ENCODE measurements around the gene CYB5B. TPM values are rescaled to one million over a fixed set of nuclear protein-coding genes. Genes with fewer than 3 reads are reported as not detected.
A peak's percentile ranks its signal among the peaks of the same experiment; 100 is the strongest.

The CYB5B gene
- polyA plus RNA-seq, 4 donors: 124 to 150 (median 131) TPM

- DNase-seq (ENCODE audit: low read depth in 4 of 4, low spot score in 2 of 4): peak; percentile 18 to 53 (median 44)
These were observed 58.1 kb downstream of the CYB5B start for GRCh38 chr16:69482410-69482991.

DNA sequence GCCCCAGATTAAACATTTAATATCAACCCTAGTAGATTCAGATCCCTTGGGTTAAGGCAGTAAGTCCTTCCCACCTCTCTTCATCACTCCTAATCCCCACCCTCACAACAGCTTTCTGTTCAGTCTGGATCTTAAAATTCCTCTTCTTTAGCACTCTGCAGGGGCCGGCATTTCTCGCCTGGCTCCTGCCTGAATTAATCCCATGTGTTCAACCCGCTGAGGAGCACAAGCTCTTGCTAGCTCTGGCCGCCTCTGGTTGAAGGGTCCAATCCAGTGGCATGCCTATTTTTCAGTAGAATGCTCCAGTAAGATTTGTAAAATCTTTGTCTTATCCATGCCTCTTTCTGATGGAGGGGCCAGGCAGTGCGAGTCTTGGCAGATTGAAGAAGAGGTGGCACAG lies 59.2 kb downstream of the CYB5B start:
- DNase-seq (ENCODE audit: low read depth in 4 of 4, low spot score in 2 of 4): no peak

DNA sequence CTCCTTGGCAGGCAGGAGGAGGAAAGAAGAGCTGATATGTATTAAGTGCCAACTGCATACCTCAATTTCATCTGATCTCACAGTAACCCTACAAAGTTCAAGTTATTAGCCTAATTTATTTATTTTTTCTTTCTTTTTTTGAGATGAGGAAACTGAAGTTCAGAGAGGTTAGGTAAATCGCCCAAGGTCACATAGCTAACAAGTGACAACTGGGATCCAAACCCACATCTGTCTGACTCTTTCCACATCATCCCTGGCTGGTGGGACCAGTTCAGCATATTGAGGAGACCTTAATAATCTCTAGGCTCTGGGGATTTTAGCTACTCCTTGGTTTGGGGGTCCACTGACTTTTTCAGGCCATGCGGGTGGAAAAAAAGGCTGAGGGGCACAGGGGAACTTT lies 60.9 kb downstream of the CYB5B start:
- no peak for DNase-seq (ENCODE audit: low read depth in 4 of 4, low spot score in 2 of 4)

GRCh38 chr16:69485816-69486215 lies 61.4 kb downstream of the CYB5B start:
- no peak for DNase-seq (ENCODE audit: low read depth in 4 of 4, low spot score in 2 of 4)

DNA sequence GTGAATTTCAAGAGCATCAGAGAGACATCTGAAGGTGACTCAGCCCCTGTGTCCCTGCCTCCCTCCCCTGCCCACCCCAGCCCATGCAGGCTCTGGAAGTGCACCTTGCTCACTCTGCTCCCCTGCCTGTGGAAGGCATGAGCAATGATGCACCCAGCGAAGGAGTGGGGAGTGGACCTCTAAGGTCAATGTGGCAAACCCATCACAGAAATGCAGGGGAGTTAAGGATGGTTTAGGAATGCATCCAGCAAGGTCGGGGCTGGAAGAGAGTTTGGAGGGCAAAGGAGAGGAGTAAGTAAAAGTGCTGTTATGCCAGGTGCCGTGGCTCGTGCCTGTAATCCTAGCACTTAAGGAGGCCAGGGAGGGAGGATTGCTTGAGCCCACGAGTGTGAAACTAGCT lies 61.9 kb downstream of the CYB5B start:
- no peak for DNase-seq (ENCODE audit: low read depth in 4 of 4, low spot score in 2 of 4)

GRCh38 chr16:69486724-69487123 lies 62.3 kb downstream of the CYB5B start:
- no peak for DNase-seq (ENCODE audit: low read depth in 4 of 4, low spot score in 2 of 4)

- no peak for DNase-seq (ENCODE audit: low read depth in 4 of 4, low spot score in 2 of 4)
These were observed 66.4 kb downstream of the CYB5B start for GRCh38 chr16:69490707-69491324.

GRCh38 chr16:69494991-69495392 lies 70.6 kb downstream of the CYB5B start:
- DNase-seq (ENCODE audit: low read depth in 4 of 4, low spot score in 2 of 4): no peak

- no peak for DNase-seq (ENCODE audit: low read depth in 4 of 4, low spot score in 2 of 4)
These were observed 71.4 kb downstream of the CYB5B start for GRCh38 chr16:69495821-69496220.

- DNase-seq (ENCODE audit: low read depth in 4 of 4, low spot score in 2 of 4): no peak
These were observed 72.0 kb downstream of the CYB5B start for GRCh38 chr16:69496376-69496775.

DNA sequence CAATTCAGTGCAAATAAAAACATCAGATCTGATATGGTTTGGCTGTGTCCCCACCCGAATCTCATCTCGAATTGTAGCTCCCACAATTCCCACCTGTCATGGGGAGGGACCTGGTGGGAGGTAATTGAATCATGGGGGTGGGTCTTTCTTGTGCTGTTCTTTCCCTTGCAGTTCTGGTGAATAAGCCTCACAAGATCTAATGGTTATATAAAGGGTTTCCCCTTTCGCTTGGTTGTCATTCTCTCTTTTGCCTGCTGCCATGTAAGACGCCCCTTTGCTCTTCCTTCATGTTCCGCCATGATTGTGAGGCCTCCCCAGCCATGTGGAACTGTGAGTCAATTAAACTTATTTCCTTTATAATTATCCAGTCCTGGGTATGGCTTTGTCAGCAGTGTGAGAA lies 72.5 kb downstream of the CYB5B start:
- no peak for DNase-seq (ENCODE audit: low read depth in 4 of 4, low spot score in 2 of 4)

DNA sequence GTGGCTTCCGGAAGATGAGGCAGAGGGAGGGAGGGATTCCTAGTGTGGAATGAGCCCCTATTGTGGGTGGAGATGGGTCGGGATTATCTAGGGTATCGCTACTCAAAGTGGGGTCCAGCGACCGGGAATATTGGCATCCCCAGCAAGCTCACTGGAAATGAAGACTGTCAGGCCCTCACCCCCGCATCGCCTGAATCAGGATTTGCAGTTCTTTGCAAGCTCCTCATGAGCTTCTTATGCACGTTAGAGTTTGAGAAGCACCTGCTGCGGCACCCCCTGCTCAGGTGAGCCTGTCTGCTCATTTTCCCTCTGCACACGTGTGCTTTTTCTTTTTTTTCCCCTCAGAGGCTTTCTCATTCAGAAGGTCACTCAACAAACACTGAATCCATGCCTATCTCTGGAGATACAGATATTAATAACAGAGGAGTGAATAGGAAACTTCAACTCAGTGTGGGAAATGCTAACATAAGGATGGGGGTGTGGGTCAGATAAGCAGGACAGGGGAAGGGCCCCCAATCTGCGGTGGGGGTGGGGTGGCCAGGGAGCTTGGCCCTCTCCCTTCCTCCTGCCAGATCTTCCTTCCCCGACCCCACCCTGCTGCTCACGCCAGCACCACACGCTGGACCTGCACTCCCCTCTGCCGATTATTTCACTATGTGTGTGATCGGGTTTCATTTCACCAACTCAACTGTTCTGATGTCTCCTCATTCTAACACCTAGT lies 73.6 kb downstream of the CYB5B start:
- no peak for DNase-seq (ENCODE audit: low read depth in 4 of 4, low spot score in 2 of 4)

- DNase-seq (ENCODE audit: low read depth in 4 of 4, low spot score in 2 of 4): no peak
These were observed 74.5 kb downstream of the CYB5B start for GRCh38 chr16:69498926-69499325.

DNA sequence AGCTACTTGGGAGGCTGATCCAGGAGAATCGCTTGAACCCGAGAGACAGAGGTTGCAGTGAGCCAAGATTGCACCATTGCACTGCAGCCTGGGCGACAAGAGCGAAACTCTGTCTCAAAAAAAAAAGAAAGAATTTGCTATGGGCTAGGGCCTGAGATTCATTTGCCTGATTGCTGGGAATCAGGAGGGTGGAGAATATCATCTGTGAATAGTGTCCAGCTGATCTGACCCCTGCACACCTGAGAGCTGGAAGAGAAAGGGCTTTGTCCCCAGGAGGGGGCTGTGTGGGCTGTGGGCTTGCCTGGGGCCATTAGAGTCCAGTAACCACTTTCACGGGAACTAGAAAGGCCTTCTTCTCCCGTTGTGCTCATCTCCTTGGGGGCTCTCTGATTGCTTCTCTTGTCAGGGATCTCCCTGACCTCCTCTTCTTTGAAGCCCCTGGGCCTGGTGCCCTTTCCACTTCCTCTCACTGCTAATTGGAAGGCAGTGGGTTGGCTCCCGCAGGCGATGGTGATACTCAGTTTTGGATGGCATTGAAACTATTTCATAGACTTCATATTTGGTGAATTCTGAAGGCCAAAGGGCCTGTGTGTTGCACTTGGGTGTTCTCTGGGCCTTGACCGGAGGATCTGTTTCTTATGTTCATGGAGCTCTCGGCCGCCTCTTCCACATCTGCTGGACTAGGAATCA lies 75.3 kb downstream of the CYB5B start:
- no peak for DNase-seq (ENCODE audit: low read depth in 4 of 4, low spot score in 2 of 4)

GRCh38 chr16:69500496-69500895 lies 76.1 kb downstream of the CYB5B start:
- no peak for DNase-seq (ENCODE audit: low read depth in 4 of 4, low spot score in 2 of 4)

- DNase-seq (ENCODE audit: low read depth in 4 of 4, low spot score in 2 of 4): peak in 1 of 4 donors; percentile 21
These were observed 77.7 kb downstream of the CYB5B start for GRCh38 chr16:69501956-69502745.

GRCh38 chr16:69503244-69503643 lies 78.8 kb downstream of the CYB5B start:
- DNase-seq (ENCODE audit: low read depth in 4 of 4, low spot score in 2 of 4): no peak

GRCh38 chr16:69508033-69508755 lies 83.8 kb downstream of the CYB5B start:
- no peak for DNase-seq (ENCODE audit: low read depth in 4 of 4, low spot score in 2 of 4)

GRCh38 chr16:69509125-69509524 lies 84.7 kb downstream of the CYB5B start:
- DNase-seq (ENCODE audit: low read depth in 4 of 4, low spot score in 2 of 4): no peak

DNA sequence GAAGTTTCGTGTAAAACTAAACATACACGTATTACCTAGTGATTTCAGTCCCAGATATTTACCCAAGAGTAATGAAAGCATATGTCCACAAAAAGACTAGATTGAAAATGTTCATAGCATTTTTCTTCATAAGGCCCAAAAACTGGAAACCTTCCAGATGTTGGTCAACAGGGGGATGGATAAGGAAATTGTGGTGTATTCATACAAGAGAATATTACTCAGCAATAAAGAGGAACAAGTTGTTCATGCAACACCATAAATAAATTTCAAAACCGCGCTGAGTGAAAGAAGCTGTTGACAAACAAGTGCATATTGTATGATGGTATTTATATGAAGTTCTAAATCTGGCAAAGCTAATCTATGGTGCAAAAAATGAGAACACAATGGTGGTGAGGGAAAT lies 87.2 kb downstream of the CYB5B start:
- DNase-seq (ENCODE audit: low read depth in 4 of 4, low spot score in 2 of 4): no peak
